ENCODE data around the gene KLK1.
A peak's percentile ranks its signal among the peaks of the same experiment; 100 is the strongest.
"Not testable (repeated sequence)": the region's sequence is repeated elsewhere in the genome, so short reads cannot be mapped to it uniquely, and the experiment has no call there.

Gene KLK1

DNA sequence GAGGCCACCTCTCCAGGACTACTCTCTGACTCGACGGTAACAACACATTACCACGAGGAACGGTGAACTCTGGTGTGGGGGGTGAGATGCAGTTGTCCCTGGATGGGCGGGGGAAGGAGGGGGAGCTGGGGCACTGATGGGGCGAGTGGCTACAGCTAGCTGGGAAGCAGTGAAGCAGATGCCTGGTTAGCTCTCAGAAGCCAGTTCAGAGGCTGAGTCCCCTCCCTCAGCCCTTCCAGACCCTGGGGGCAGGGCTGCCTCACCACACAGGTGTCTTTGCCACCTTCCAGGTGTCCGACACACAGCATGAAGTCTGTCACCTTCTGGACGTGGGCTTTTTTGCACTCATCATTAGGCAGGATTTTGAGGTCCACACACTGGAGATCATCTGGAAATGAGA, 4.0 kb downstream of the KLK1 start:
- no peak overlapping the region for H3K4me3 ChIP-seq (ENCODE audit: low read length)
- DNase-seq (ENCODE audit: low read depth, low spot score): no peak

DNA sequence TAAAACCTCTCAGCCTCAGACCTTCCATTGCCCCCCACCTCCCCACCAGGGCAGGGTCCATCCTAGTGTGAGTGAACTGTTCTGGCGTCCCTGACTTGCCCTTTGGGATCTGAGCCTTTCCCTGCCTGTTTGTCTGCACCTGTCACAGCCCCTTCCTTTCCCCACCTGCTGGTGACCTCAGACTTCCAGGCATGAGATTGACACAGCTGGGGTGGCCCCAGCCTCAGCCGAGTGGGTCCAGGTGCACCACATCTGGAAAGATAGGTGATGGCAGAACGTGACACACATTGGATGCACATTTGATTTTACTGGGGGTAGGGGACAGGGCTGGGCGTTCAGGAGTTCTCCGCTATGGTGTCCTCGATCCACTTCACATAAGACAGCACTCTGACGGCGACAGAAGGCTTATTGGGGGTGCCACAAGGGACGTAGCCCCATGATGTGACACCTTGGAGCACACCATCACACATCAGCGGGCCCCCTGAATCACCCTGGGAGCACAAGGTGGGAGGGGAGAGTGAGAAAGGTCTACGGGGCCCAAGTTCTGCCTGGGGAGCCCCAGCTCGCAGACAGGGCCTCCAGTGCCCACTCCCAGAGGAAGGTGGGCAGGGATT, 4.6 kb downstream of the KLK1 start:
- no peak overlapping the region for H3K4me3 ChIP-seq (ENCODE audit: low read length)
- no peak for DNase-seq (ENCODE audit: low read depth, low spot score)

DNA sequence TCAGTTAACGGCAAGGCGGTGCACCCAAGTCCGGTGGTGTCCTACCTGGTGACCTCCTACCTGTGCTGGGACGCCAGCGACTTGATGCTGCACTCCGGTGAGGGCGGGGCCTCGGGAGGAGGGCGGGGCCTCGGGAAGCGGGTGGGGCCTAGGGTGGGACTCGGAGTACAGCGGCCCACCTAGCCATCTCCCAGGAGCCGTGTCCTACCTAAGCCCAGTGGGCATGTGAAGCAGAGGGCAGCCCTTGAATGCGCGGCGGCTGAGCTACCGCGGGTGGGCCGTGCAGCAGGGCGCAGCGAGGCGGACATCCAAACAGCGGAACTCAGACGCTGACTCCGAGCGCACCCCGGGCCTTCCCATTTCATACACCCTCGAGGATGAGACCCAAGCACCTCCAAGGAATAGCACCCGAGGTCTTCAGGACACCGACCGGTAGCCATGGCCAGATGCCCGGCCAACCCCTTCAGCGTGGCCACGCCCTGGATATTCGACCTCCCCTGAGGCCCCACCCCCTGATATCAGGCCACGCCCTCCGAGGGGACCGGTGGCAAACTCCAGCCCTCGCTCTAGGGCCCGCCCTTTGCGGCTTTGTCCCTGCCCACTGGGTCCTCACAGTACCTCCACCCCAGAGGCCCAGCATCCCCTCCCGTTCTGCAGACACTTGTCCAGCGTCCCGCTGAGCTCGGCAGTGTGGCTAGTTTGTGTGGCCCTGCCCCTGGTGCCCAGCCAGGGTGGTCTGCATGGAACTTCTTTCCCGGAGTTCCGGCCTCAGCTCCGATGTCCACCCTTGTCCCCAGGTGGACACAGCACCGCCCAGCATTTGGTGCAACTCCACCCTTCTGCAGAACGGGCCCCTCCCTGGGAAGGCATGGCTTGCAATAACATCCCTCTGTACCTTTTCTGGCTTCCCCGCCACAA, 5.4 kb downstream of the KLK1 start:
- no peak overlapping the region for H3K4me3 ChIP-seq (ENCODE audit: low read length)
- no peak for DNase-seq (ENCODE audit: low read depth, low spot score)

DNA sequence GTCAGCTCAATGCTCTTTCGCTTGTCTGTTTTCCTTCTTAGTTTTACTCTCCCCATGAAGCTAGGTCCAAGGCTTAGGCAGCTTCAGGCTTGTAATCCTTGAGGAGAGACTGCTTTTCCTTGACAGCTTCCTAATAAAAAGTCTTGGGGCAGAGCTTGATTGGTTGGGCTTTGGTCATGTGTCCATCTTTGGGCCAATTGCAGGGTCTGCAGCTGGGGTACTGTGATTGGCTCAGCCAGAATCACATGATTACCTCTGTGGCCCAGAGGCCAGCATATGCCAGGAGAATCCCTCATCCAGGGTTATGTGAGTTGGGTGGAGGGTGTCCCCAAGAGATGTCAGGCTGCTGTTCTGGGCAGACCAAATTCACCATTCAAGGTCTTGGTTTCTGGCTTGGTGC, 8.1 kb downstream of the KLK1 start:
- no peak for DNase-seq (ENCODE audit: low read depth, low spot score)
- H3K4me3 ChIP-seq (ENCODE audit: low read length): no peak overlapping the region

DNA sequence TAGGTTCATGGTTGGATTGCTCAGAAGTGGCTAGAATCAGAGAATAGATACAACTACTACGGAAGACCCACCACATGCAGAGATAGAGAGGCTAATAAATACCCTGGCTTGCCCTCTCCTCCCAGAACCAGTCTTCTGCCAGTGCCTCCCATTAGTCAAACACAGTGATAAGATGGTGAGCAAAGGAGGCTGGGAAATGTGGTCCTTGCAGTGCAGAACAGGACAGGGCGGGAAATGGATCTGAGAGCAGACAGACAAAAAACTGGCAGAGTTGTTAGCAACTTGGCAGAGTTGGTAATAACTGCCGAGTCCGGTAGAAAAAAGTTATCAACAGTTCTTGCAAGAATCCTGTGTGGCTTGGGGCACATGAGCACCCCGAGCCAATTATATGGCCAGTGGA, 8.7 kb downstream of the KLK1 start:
- no peak overlapping the region for H3K4me3 ChIP-seq (ENCODE audit: low read length)
- no peak for DNase-seq (ENCODE audit: low read depth, low spot score)

DNA sequence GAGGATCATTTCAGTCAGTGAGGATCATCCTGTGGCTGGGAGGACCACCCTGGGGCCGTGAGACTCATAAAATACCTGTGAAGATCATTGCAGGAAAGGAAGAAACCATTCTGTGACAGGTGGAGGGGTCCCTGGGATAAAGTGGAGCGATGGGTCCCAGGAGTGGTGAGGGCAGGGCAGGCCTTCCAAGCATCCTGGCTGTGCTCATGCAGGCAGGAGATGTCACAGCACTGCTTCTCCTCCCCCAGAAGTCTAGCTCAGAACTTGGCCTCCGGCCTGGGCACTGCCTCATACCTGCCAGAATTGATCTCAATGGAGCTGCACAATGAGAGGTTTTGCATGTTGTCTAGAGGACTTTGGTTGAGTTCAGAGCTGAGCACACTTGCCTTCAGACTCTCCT, 11.1 kb downstream of the KLK1 start:
- no peak for DNase-seq (ENCODE audit: low read depth, low spot score)
- H3K4me3 ChIP-seq (ENCODE audit: low read length): no peak overlapping the region

DNA sequence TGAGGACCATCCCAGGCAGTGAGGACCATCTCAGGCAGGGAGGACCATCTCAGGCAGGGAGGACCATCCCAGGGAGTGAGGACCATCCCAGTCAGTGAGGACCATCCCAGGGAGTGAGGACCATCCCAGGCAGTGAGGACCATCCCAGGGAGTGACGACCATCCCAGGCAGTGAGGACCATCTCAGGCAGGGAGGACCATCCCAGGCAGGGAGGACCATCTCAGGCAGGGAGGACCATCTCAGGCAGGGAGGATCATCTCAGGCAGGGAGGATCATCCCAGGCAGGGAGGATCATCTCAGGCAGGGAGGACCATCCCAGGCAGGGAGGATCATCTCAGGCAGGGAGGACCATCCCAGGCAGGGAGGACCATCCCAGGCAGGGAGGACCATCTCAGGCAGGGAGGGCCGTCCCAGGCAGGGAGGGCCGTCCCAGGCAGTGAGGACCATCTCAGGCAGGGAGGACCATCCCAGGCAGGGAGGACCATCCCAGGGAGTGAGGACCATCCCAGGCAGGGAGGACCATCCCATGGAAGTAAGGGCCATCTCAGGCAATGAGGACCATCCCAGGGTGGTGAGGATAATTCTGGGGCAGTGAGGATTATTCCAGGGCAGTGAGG, 11.9 kb downstream of the KLK1 start:
- not testable (repeated sequence) for H3K4me3 ChIP-seq (ENCODE audit: low read length); DNase-seq (ENCODE audit: low read depth, low spot score)

DNA sequence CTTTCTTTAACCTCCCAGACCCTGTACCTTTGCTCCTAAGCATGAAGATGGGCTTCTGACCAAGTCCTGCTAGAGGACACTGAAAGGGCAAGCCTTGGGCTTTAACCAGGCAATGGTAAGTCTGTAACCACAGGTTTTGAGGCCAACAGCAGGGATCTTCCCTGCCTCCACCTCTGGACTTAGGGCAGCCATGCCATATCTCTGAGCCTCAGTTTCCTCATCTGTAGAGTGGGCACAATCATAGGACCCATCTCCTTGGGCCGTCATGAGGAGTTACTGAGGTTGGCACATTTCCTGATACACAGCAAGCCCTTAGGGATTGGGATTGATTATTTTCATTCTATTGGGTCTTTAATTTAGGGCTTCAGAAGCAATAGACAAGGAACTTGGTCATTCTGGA, 14.7 kb downstream of the KLK1 start:
- no peak overlapping the region for H3K4me3 ChIP-seq (ENCODE audit: low read length)
- DNase-seq (ENCODE audit: low read depth, low spot score): no peak

DNA sequence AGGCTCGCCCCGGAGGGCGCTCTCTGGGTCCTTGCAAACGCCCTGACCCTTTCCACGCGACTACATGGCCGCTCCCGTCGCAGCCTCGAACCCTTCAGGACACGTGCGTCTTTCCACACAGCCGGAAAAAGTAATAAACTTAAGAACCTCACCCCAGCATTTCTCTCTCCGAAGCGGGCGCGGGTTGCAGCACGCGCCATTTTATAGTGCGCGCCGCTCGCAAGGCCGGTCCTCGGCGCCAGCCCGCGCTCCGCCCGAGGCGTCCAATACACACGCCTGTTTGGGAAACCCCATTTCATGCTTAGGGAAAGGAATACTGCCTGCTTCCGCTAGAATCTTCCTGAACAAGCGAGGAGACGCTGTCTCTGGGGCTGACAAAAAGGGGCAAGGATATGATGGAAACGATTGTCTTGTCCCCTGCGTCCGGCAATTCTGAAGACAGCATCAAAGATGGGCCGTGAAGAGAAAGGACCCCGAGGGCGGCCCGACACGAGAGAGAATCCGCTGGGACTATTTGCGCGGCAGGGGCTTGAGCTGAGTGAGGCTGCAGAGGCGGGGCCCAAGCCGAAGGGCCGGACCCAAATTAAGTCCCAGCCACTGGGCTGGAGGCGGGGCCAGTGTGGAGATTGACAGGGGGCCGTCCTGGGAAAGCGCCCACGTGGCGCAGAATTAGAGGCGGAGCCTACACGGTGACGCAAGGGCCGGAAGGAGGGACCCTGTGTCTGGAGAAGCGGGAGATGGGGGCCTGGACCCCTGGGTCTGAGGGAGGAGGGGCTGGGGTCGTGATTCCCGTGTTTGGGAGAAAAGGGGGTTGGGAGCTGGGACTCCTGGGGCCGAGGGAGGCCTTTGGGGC, 18.9 kb downstream of the KLK1 start:
- DNase-seq (ENCODE audit: low read depth, low spot score): peak; percentile 98
- H3K4me3 ChIP-seq (ENCODE audit: low read length): peak overlapping the region; percentile 81

DNA sequence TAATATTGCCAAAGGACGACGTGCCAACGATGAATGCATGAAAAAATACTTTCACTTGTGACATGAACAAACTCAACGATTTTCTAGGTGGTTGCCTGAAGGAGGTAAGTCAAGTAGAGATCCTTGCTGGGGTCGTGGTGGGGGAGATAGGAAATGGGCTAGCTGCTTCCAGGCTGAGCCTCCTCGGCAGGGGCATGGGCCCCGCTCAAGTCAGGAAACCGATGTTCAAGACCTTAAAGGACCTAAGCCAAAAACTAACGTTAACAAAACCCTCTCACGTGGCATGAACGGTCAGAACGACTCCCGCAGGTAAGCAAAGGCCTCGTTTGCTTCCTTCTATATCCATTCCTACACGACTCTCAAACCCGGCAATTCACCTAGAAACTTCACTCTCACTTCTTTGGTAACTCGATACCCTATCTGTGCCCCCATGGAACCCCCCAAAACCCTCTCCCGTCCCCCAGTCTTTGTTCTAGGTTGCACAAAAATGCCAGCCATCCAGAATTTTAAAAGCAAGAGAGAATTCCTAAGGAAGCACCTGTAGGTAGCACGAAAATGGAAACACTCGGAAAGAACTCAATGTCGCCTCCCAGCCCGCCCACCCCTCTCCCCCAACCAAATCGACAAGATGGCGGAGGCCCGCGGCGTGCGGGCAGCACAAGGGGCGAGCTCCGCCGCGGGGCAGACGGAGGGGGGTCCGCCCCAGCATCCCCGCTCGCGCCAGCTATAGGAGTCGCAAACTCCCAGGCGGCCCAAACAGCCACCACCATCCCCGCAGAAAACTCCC, 19.8 kb downstream of the KLK1 start:
- no peak for DNase-seq (ENCODE audit: low read depth, low spot score)
- H3K4me3 ChIP-seq (ENCODE audit: low read length): peak overlapping the region; percentile 81

DNA sequence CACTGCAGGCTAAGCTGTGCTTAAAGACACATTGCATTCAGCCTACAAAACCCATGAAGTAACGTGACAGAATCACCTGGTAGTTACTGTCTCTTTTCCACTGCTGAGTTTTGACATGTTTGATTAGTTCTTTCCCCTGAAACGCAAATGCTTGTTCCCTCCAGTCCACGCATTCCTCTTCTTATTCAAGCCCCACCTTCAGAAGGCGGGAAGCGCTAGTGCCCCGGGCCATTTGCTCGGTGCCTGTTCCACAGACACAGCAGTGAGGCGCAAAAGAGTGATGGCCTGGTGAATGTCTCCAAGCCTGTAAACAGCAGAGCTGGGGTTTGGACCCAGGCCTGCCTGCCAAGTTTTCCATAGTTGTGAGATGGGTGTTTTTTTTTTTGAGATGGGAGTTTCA, 22.5 kb downstream of the KLK1 start:
- H3K4me3 ChIP-seq (ENCODE audit: low read length): no peak overlapping the region
- DNase-seq (ENCODE audit: low read depth, low spot score): no peak

DNA sequence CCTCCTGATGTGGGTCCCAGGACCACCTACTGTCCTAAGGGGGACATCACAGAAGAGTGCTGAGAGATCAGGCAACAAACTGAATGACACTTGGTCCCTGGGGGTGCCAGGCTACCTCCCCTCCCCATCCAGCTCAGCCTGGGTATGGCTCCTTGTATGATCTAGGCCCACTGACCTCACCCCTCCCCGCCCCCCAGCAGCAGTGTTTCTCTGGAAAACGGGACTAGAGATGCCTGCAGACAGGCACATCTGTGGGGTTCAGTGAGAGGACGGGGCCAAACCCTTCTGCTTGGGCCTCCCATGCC, 24.1 kb downstream of the KLK1 start:
- DNase-seq (ENCODE audit: low read depth, low spot score): no peak
- H3K4me3 ChIP-seq (ENCODE audit: low read length): no peak overlapping the region

DNA sequence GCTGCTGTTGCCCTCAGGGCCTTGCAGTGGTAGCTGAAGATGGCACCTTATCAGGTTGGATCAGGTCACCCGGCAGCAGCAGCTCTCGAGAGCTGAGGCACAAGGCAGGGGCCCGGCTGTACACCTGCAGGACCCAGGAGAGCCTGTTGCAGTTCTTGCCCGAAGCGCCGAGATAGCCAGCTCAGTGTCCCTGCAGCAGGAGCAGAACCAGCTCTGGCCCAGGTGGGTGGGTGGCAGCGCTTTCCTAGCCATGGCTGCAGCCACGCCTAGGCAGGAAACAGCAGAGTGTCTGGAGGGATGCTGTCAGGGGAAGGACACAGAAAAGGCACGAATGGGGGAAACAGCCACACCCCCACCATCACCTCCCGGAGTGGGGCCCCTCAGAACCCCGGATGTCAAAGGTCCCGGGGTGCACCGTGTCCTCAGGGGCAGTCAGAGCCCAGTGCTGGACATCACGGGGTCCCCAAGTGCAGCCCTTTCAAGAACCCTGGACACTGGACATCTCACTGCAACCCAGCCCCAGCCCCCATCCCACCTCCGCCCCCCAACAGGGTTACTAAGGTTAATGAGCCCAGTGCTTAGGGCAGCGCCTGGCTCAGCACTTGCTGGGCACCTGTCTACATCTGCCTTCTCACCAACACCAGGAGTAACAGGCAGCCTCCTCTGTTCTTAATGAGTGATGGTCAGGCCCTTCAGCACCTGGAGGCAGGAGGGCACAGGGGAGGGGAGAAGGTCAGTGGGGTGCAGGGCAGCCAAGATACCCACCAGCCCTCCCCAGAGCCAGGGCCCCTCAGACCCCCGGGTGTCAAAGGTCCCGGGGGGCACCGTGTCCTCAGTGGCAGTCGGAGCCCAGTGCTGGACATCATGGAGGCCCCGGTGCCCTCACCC, 24.7 kb downstream of the KLK1 start:
- DNase-seq (ENCODE audit: low read depth, low spot score): no peak
- H3K4me3 ChIP-seq (ENCODE audit: low read length): no peak overlapping the region

DNA sequence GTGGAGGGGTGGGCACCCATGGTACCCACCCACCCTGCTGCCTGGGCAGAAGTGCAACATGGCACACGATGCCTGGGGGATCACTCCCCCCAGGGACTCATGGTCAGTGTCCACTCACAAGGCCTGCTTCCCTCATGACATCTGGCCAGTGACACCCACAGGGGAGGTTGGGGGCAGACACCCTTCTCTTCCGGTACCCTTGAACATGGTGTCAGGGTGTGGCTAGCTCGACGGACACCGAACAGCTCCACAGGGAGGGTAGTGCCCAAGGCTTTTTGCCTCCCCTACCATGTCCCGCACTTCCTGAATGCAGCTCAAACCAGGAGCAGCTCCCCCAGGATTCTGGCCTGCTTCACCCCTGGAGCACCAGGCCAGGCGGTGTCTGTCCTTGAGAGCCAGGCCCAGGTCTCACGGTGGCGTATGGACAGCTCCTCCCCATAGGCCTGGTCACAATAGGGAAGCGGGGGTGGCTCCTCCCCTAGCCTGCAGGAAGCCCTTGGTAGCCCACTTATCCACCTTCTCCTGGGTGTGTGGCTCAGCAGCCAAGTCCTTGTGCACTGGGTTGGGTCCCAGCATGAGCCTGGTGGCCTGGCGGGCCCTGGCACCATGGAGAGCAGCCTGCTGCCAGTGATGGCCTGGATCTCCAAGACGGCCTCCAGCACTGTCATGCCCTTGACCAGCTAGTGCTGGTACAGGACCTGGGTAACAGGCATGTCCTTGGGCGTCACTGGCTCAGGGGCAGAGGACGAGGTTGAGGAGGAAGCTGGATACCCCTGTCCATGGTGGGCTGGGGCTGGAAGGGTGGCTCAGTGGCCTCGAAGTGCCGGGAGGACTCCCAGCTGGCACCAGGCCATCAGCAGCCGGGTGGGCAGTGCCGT, 25.6 kb downstream of the KLK1 start:
- DNase-seq (ENCODE audit: low read depth, low spot score): no peak
- H3K4me3 ChIP-seq (ENCODE audit: low read length): no peak overlapping the region

DNA sequence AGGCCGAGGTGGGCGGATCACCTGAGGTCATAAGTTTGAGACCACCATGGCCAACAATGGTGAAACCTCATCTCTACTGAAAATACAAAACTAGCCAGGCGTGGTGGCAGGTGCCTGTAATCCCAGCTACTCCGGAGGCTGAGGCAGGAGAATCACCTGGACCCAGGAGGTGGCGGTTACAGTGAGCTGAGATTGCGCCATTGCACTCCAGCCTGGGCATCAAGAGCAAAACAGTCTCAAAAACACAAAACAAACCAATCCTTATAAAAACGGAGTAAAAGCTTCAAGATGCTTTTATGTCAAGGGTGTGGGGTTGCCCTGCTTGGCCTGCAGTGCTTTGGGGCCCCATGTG, 26.2 kb downstream of the KLK1 start:
- no peak for DNase-seq (ENCODE audit: low read depth, low spot score)
- H3K4me3 ChIP-seq (ENCODE audit: low read length): no peak overlapping the region

DNA sequence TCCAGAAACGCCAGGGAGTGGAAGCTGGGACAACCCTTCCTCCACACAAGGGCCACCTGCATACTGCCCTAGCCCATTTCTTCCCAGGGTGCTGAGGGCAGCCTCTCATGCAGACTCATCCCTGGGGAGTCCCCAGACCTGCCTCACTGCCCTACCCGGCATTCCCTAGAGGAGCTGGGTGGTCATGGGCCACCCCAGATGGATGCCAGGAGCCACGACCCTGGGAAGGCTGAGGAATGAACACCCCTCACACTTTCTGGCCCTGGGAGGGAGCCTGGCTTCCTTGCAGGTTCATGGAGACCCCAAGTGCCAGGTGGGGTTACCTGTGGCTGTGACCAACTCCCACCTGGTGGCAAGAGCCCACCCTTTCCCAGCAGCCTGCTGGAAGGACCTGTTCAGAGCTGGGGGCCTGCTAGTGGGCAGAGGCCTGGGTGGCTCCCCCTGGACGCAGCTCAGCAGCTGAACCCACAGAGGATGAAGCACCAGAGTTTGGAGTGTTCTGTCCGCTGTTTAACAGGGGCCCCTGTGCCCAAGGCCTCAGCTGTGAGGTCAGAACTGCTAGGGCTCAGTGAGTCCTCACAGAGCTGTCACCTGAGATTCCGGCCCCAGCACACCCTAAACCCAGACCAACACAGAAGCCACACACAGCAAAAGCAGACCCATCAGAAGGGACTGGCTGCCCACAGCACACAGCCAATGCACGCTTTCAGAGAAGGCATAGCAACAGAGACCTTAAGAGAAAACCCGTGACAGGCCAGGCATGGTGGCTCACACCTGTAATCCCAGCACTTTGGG, 26.8 kb downstream of the KLK1 start:
- no peak for DNase-seq (ENCODE audit: low read depth, low spot score)
- no peak overlapping the region for H3K4me3 ChIP-seq (ENCODE audit: low read length)
